Measurements from ENCODE around the gene DOK7. TPM values are rescaled to one million over a fixed set of nuclear protein-coding genes. Genes with fewer than 3 reads are reported as not detected.

The DOK7 gene
- total RNA-seq, 1 donor from 2014 or later = 0.69 TPM

DNA sequence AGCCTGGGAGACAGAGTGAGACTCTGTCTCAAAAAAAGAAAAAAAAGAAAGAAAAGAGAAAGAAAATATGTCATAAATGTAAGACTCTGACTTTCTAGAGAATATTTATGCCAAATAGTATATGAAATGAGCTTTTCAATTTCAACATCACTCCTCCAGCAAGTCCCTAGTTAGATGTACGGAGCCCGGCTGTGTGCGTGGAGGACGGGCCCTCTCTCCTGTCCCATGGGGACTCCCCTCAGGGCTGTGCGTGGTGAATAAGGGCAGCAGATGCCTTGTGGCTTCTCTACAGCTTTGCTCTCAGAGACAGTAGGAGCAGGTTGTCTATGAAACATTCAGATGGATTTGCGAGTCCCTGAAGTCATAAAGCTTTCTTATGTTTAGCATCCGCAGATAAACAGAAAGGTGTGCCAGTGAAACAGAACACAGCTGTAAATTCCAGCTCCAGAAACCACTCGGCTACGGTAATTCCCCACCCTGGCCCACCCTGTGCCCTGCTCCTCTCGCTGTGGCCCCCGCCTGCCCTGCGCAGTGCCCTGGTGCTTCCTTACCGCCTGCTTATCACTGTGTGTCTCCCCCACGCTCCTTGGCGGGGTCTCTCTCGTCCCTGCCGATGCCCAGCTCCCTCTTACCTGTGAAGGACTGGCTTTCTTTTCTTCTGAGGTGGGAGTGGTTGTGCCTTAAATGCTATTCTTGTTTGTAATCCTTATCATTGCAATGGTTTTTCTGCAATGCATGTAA lies 35.2 kb upstream of the DOK7 start:
- Mint-ChIP-seq H3K27me3 (ENCODE audit: unreplicated experiment) (peaks cover 14% of the 10 kb centered on the region), H3K4me1 (ENCODE audit: unreplicated experiment) (no peaks in the 10 kb centered on the region), H3K36me3 (ENCODE audit: low read depth, unreplicated experiment) (peaks cover 30% of the 10 kb centered on the region), H3K27ac (ENCODE audit: unreplicated experiment) (no peak overlapping the region), H3K4me3 (ENCODE audit: unreplicated experiment) (no peak overlapping the region), H3K9me3 (ENCODE audit: unreplicated experiment) (no peaks in the 10 kb centered on the region)
- no peak for DNase-seq (ENCODE audit: low spot score)
- TF ChIP-seq, protein P1, sequence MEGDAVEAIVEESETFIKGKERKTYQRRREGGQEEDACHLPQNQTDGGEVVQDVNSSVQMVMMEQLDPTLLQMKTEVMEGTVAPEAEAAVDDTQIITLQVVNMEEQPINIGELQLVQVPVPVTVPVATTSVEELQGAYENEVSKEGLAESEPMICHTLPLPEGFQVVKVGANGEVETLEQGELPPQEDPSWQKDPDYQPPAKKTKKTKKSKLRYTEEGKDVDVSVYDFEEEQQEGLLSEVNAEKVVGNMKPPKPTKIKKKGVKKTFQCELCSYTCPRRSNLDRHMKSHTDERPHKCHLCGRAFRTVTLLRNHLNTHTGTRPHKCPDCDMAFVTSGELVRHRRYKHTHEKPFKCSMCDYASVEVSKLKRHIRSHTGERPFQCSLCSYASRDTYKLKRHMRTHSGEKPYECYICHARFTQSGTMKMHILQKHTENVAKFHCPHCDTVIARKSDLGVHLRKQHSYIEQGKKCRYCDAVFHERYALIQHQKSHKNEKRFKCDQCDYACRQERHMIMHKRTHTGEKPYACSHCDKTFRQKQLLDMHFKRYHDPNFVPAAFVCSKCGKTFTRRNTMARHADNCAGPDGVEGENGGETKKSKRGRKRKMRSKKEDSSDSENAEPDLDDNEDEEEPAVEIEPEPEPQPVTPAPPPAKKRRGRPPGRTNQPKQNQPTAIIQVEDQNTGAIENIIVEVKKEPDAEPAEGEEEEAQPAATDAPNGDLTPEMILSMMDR (IDR thresholded peaks at IDR 0.05; ENCODE audit: unreplicated experiment) = no peak

DNA sequence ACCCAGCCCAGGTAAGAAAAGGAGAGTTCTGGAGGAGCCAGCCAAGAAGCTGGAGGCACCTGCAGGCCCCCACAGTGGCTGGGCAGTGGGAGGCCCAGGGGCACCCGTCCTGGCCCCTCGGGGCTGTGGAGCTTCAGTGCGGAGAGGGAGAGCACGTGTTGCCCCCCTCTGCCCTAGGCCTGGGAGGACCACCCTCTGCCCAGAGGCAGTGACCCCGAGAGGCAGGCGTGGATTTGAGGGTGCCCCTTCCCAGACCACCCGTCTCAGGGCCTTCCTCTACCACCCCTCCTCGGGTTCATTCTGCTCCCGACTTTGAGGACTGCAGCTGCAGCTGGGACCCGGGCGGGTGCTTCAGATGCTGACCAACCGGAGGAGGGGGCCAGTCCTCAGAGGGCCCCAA lies 33.5 kb upstream of the DOK7 start:
- Mint-ChIP-seq H3K27me3 (ENCODE audit: unreplicated experiment) (peaks cover 19% of the 10 kb centered on the region), H3K4me1 (ENCODE audit: unreplicated experiment) (no peaks in the 10 kb centered on the region), H3K4me3 (ENCODE audit: unreplicated experiment) (peak overlapping the region; percentile 82), H3K27ac (ENCODE audit: unreplicated experiment) (peak overlapping the region; percentile 52), H3K36me3 (ENCODE audit: low read depth, unreplicated experiment) (peaks cover 23% of the 10 kb centered on the region), H3K9me3 (ENCODE audit: unreplicated experiment) (no peaks in the 10 kb centered on the region)
- TF ChIP-seq, protein P1 (IDR thresholded peaks at IDR 0.05; ENCODE audit: unreplicated experiment) = no peak
- DNase-seq (ENCODE audit: low spot score) = no peak

DNA sequence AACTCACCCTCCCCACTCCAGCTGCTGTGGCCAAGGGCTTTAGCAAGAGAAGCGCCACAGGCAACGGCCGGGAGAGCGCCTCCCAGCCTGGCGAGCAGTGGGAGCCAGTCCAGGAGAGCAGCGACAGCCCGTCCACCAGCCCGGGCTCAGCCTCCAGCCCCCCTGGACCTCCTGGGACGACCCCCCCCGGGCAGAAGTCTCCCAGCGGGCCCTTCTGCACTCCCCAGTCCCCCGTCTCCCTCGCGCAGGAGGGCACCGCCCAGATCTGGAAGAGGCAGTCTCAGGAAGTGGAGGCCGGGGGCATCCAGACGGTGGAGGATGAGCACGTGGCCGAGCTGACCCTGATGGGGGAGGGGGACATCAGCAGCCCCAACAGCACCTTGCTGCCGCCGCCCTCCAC lies 32.6 kb upstream of the DOK7 start:
- TF ChIP-seq, protein P1 (IDR thresholded peaks at IDR 0.05; ENCODE audit: unreplicated experiment) = no peak
- Mint-ChIP-seq H3K4me3 (ENCODE audit: unreplicated experiment) (no peak overlapping the region), H3K27me3 (ENCODE audit: unreplicated experiment) (peaks cover 23% of the 10 kb centered on the region), H3K4me1 (ENCODE audit: unreplicated experiment) (no peaks in the 10 kb centered on the region), H3K36me3 (ENCODE audit: low read depth, unreplicated experiment) (peaks cover 18% of the 10 kb centered on the region), H3K9me3 (ENCODE audit: unreplicated experiment) (no peaks in the 10 kb centered on the region), H3K27ac (ENCODE audit: unreplicated experiment) (no peak overlapping the region)
- no peak for DNase-seq (ENCODE audit: low spot score)

DNA sequence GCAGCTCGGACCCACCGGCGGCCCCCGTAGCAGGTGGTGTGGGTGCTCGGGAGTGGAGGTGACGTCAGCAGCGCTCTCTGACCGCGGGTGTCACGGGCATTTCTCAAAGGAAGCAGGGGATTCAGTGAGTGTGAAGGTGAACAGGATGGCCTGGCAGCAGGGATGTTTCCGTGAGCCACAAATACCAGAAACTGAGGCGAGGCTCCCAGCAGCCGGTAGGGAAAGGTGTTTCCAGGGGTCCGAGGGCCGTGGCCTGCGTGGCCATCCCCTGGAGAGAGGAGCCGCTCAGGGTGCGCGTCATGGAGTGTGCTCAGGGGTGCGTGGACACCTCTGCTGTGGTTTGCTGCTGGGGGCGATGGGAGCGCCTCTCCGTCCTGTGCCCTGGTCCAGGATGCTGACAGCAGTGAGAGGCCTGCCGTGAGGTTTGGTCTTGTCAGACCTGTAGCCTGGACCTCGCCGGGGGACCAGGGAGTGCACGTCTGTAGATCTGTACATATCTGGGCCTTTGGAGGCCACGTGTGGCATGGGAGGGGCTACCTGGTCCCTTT lies 31.6 kb upstream of the DOK7 start:
- TF ChIP-seq, protein P1 (IDR thresholded peaks at IDR 0.05; ENCODE audit: unreplicated experiment) = no peak
- peaks cover 25% of the 10 kb centered on the region for H3K27me3 Mint-ChIP-seq (ENCODE audit: unreplicated experiment)
- H3K4me1 Mint-ChIP-seq (ENCODE audit: unreplicated experiment) = no peaks in the 10 kb centered on the region
- no peak overlapping the region for H3K27ac Mint-ChIP-seq (ENCODE audit: unreplicated experiment)
- H3K9me3 Mint-ChIP-seq (ENCODE audit: unreplicated experiment) = no peaks in the 10 kb centered on the region
- peaks cover 18% of the 10 kb centered on the region for H3K36me3 Mint-ChIP-seq (ENCODE audit: low read depth, unreplicated experiment)
- no peak for DNase-seq (ENCODE audit: low spot score)
- no peak overlapping the region for H3K4me3 Mint-ChIP-seq (ENCODE audit: unreplicated experiment)

DNA sequence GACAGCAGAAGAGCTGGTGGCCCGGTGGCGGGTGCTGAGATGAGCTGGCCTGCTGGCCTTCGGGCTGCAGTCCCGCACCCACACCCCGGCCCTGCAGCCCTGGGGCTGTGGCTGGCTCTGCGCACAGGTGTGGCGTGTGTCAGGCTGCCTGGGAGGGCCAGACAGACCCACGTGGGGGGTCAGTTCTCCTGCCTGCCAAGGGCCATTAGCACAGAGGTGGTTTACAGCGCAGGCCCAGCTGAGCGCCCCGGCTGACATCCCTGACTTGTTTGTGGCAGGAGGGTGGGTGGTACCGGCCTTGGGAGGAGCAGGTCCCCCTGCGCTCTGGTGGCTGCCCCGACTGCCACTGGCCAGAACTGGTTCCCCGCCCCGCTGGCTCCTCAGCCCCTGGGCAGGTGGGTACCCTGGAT lies 30.7 kb upstream of the DOK7 start:
- Mint-ChIP-seq H3K27me3 (ENCODE audit: unreplicated experiment) (peaks cover 25% of the 10 kb centered on the region), H3K36me3 (ENCODE audit: low read depth, unreplicated experiment) (peaks cover 18% of the 10 kb centered on the region), H3K4me3 (ENCODE audit: unreplicated experiment) (no peak overlapping the region), H3K9me3 (ENCODE audit: unreplicated experiment) (no peaks in the 10 kb centered on the region), H3K27ac (ENCODE audit: unreplicated experiment) (peak overlapping the region; percentile 21), H3K4me1 (ENCODE audit: unreplicated experiment) (no peaks in the 10 kb centered on the region)
- TF ChIP-seq, protein P1 (IDR thresholded peaks at IDR 0.05; ENCODE audit: unreplicated experiment) = no peak
- DNase-seq (ENCODE audit: low spot score) = no peak

All from endothelial cell (in vitro differentiated cells).